Spinal cord (tissue), 10 donors: ENCODE results near the gene NBPF19. TPM values are rescaled to one million over a fixed set of nuclear protein-coding genes. Genes with fewer than 3 reads are reported as not detected.
"Not testable (repeated sequence)": the region's sequence is repeated elsewhere in the genome, so short reads cannot be mapped to it uniquely, and the experiment has no call there.

Experiments used
- DNase-seq, 6 donors: peaks; one replicate each; pipeline versions ENCODE4 v3.0.0 to v3.0.0-alpha.2; 2013 to 2015; ENCODE audit warnings: low spot score in 6 of 6, low read depth in 4 of 6
- H3K27ac ChIP-seq: one replicate; pipeline ENCODE4 v1.5.1; 2013; ENCODE audit warnings: low read depth, low read length, control low read depth
- H3K27me3 ChIP-seq: one replicate; pipeline ENCODE4 v1.6.1; 2013; ENCODE audit warnings: low read length; ENCODE audit not compliant: control insufficient read depth, insufficient read depth
- H3K36me3 ChIP-seq: one replicate; pipeline ENCODE4 v1.6.1; 2013; ENCODE audit warnings: low read length; ENCODE audit not compliant: control insufficient read depth, insufficient read depth
- H3K4me1 ChIP-seq: one replicate; pipeline ENCODE4 v1.6.1; 2013; ENCODE audit warnings: low read length; ENCODE audit not compliant: control insufficient read depth, insufficient read depth
- H3K4me3 ChIP-seq: one replicate; pipeline ENCODE4 v1.5.1; 2013; ENCODE audit warnings: low read depth, low read length, control low read depth
- H3K9me3 ChIP-seq: one replicate; pipeline ENCODE4 v1.6.1; 2013; ENCODE audit warnings: low read length; ENCODE audit not compliant: control insufficient read depth, insufficient read depth
- WGBS: methylation state at CpG from one replicate; pipeline ENCODE4 v1.1.5; 2013; ENCODE audit warnings: missing lambda C conversion rate; ENCODE audit not compliant: insufficient coverage; 5-methylcytosine and 5-hydroxymethylcytosine counted together
- long read RNA-seq, 4 donors: transcript quantifications; one replicate each; lab custom pipeline, GENCODE V29; 2026
- polyA plus RNA-seq, 2 donors: library from polyadenylated mRNA; unstranded; fragments of 120-200 nt; gene quantifications; one replicate each; pipeline ENCODE4 v1.2.1, GENCODE V29; 2013; ENCODE audit not compliant: insufficient read length in 2 of 2
- total RNA-seq, 2 donors: library from RNA; depleted of rRNA in 1 of 2; stranded (reverse); fragments of 120-200 nt in 1 of 2; fragments of >200 nt in 1 of 2; gene quantifications; one replicate each; pipeline versions ENCODE4 v1.2.3 to v1.2.4, GENCODE V29; 2013 to 2014
- donor health status: healthy.

NBPF19 gene
- total RNA-seq (10 to 100 TPM; 21.9 to 26.4 TPM), polyA plus RNA-seq (10 to 100 TPM in 1 of 2 donors, 1 to 10 TPM in 1; 8.6 to 10.3 TPM)
- long read RNA-seq, donor 1, result 0 reads
- long read RNA-seq, donor 2, result 0 reads
- long read RNA-seq, donor 3, result 0 reads
- long read RNA-seq, donor 4, result 0 reads

DNA sequence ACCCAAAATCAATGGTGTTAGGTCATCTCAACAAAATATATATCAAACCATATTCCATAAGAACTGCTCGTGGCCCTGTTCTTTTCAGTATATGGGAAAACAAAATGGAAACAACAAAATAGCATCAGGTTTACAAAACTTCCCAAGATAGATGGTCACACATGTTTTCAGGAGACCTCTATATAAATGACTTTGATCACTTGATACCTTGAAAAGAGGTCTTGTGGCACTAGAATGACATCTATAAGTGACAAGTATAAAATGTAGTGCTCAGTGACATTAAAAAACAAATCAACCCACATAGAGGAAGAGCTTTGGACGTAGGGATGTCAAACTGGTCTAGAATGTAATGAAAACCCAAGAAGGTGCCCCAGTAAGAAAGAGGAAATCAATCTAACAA is at the start of gene NBPF19:
Gene NBPF19, plus strand, starts transcription at position 301 of the 400 bp plus-strand sequence. CDS start 888 bp downstream, outside the sequence.
- H3K36me3 ChIP-seq, H3K27ac ChIP-seq, DNase-seq, H3K4me1 ChIP-seq, H3K4me3 ChIP-seq, H3K27me3 ChIP-seq, H3K9me3 ChIP-seq: not testable (repeated sequence)
- WGBS, result no CpG with 5 or more reads among the region's 2 CpGs

DNA sequence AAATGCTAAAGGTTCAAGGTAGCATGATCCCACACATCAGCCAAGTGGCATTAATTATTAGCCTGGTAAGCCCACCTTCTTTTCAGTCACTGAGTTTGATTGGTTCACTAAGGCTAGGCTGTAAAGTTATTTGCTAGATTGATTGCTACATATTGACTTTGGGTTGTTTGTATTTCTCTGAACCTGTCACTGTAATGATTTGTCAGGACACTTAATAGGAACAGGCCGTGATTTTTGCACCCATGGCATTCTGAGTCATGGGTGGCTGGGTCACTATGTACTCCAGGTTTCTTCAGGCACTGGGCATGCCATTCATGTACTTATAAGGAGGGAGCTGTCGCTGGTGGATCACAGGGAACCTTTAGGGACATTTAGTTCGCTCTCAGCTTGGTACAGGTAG is 46.5 kb upstream of the NBPF19 start:
- WGBS, result no CpG with 5 or more reads among the region's 3 CpGs
- not testable (repeated sequence) for H3K9me3 ChIP-seq, H3K27me3 ChIP-seq, DNase-seq, H3K4me3 ChIP-seq, H3K27ac ChIP-seq, H3K36me3 ChIP-seq, H3K4me1 ChIP-seq

- not testable (repeated sequence) for H3K36me3 ChIP-seq, H3K9me3 ChIP-seq, H3K27me3 ChIP-seq, H3K4me3 ChIP-seq, H3K4me1 ChIP-seq
- no CpG with 5 or more reads among the region's 6 CpGs for WGBS
- peak overlapping the region; percentile 52 for H3K27ac ChIP-seq
- DNase-seq, result peak in 4 of 6 donors; percentile 13 to 84 (median 50)
Measured at GRCh38 chr1:149445451-149445850, 29.4 kb upstream of the NBPF19 start.

DNA sequence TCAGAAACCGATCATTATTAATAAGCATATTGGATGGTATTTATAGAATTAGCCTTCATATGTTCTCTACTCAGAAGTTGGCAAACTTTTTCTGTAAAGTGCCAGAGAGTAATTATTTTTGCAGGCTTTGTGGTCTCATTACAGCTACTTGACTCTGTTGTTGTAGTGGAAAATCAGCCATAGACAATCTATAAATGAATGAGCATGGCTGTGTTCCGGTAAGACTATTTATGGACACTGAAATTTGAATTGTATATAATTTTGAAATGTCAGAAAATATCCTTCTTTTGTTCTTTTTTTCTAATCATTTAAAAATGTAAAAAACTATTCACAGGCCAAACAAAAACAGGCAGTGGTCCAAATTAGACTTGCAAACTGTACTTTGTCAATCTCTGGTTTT is 22.6 kb upstream of the NBPF19 start:
- H3K9me3 ChIP-seq, H3K27me3 ChIP-seq, H3K4me1 ChIP-seq, DNase-seq, H3K4me3 ChIP-seq, H3K36me3 ChIP-seq, H3K27ac ChIP-seq: not testable (repeated sequence)
- no CpG with 5 or more reads among the region's 2 CpGs for WGBS

DNA sequence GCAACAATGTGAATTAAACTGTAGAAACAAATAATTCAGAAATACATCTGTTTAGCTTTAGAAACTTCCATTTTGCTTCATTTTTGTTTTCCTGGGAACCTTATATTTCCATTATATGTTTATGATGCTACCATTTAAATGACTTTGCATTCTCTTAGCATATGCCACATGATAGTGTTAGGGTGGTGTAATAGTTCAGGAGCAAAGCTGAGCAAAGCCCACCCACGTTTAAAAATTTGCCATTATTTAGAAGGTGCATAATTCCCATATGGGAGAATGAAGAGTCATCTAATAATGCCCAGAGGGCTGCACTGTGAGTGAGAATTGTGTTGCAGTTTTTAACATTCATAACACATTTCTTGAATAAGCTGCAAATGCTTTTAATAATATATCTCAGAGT is 22.2 kb upstream of the NBPF19 start:
- not testable (repeated sequence) for DNase-seq, H3K27ac ChIP-seq, H3K4me1 ChIP-seq, H3K4me3 ChIP-seq, H3K36me3 ChIP-seq, H3K27me3 ChIP-seq, H3K9me3 ChIP-seq
- no CpG with 5 or more reads among the region's 1 CpG for WGBS

- not testable (repeated sequence) for H3K27ac ChIP-seq, H3K9me3 ChIP-seq, H3K4me1 ChIP-seq, H3K27me3 ChIP-seq, H3K36me3 ChIP-seq
- 2% methylated on average over 13 of the region's 36 CpGs for WGBS
- peak overlapping the region; percentile 35 for H3K4me3 ChIP-seq
- peak; percentile 22 to 82 (median 38) for DNase-seq
Measured at GRCh38 chr1:149558350-149558825, 83.5 kb downstream of the NBPF19 start.

GRCh38 chr1:149561806-149562205 is 87.0 kb downstream of the NBPF19 start:
- H3K36me3 ChIP-seq, H3K9me3 ChIP-seq, H3K4me3 ChIP-seq, DNase-seq, H3K27me3 ChIP-seq, H3K27ac ChIP-seq, H3K4me1 ChIP-seq: not testable (repeated sequence)
- WGBS, result no CpG with 5 or more reads among the region's 23 CpGs

DNA sequence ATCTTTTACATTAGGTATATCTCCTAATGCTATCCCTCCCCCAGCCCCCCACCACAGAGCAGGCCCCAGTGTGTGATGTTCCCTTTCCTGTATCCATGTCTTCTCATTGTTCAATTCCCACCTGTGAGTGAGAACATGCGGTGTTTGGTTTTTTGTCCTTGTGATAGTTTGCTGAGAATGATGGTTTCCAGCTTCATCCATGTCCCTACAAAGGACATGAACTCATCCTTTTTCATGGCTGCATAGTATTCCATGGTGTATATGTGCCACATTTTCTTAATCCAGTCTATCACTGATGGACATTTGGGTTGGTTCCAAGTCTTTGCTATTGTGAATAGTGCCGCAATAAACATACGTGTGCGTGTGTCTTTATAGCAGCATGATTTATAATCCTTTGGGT is 90.6 kb downstream of the NBPF19 start:
- not testable (repeated sequence) for DNase-seq, H3K4me1 ChIP-seq, H3K27me3 ChIP-seq, H3K27ac ChIP-seq, H3K9me3 ChIP-seq, H3K4me3 ChIP-seq, H3K36me3 ChIP-seq
- WGBS, result no CpG with 5 or more reads among the region's 4 CpGs

- not testable (repeated sequence) for H3K27me3 ChIP-seq, H3K9me3 ChIP-seq, H3K27ac ChIP-seq, H3K4me1 ChIP-seq, H3K36me3 ChIP-seq, DNase-seq, H3K4me3 ChIP-seq
Measured at GRCh38 chr1:149572763-149573162, 97.9 kb downstream of the NBPF19 start.

DNA sequence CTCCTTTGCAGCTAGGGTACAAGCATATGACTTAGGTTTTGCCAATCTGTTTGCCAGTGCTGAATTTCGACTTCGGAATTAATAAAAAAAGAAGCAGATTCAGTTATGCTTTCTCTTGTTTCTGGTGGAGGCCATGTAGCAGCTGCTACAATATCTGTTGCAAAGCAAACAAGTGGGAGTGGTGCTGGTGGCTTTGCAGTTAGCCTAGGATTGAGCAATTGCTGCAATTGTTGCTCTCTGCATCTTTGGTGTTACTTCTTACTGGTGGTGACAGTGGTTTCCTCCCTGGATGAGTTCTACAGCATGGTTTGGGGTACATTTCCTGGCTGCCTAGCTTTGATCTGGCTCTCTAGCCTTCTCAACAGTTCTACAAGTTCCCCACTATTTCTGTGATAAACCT is 110.7 kb downstream of the NBPF19 start:
- H3K27me3 ChIP-seq, H3K27ac ChIP-seq, H3K36me3 ChIP-seq, DNase-seq, H3K4me3 ChIP-seq, H3K4me1 ChIP-seq, H3K9me3 ChIP-seq: not testable (repeated sequence)
- no CpG with 5 or more reads among the region's 2 CpGs for whole genome bisulfite sequencing
